Measurements from ENCODE around the gene DUS4L.

Gene DUS4L

DNA sequence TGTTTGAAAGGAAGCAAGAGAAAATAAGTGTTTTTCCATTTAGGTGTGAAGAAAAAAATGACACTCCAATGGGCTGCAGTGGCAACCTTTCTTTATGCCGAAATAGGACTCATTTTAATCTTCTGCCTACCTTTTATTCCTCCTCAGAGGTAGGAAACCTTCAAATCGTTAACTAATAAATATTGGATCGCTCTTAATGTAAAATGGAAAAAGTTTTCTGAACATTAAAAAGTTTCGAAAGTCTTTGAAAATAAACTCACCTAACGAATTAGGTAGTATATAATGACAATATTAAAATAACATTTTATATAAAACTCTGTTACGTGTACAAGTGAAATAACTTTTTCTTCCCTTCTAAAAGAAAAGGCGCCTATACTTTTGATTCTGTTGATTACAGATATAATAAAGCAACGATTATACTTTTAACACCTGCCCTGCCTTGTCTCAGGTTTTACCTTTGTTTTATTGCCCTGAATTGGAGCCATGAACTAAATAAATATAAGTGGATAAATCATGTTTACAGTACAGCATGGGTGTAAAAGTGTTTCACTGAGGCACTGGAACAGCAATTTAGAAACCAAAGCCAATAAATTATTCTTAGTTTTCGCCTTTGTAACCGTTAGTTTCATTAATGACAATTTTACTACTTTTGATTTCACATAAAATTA is 17.1 kb downstream of the DUS4L start:
- no peak for DNase-seq

DNA sequence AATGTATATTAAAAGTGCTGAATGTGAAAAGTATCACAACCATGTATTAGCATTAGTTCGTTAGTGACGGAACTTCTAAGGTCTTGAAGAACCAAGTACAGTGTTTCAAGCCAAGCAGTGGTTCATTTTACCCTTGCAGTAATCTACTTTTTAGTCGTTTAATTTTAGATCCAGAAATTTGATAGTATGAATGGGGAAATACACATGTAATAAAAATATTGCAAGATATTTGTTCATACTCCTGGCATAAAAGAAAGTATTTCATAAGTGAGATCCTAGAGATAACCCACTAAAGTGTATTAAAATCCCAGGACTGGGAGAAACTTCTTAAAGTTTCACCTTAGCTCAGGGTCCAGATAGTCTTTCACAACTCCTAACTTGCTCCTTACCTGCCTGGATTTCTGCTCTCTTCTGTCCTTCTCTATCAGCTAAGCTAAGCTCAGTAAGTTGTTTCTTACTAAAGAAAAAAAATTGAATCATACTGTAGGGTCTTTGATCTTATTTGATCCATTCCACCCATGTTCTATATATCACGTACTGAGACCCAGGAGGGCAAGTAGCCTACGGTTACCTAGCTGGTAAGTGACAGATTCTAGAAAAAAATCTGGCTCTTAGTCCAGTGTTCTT is 17.7 kb downstream of the DUS4L start:
- DNase-seq, result no peak

DNA sequence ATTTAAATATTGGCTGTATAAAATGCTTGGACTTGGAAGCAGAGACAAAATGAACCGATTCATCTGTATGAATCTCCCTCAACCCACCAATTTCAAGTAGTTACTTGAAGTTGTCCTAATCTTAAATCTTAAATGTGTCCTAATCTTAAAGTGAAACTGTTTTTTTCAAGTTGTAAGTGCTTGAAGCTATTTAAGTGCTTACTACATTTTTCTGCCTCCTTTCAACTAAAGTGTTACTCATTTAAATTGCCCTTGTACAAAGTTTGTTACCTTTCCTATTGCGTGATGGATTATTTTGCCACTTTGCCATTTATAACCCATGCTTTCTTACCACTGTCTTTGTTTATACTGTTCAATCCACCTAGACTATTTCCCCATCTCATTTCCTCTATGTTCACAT is 19.1 kb downstream of the DUS4L start:
- DNase-seq, result no peak

DNA sequence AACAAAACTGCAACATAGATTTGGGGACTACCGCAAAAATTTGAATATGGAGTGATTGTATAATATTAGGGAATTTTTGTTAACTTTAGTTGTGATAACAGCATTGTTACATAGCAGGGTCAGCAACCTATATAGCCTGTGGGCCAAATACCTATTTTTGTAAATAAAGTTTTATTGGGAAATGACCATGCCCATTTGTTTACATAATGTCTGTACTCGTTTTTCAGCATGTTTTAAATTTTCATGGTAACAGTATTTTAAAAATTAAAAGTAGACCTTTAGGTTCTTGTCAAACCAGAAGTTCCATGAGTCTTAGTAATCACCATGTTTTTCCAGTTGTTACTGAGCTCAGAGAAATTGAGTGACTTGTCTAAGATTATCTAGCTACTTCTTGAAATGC is 20.9 kb downstream of the DUS4L start:
- no peak for DNase-seq

DNA sequence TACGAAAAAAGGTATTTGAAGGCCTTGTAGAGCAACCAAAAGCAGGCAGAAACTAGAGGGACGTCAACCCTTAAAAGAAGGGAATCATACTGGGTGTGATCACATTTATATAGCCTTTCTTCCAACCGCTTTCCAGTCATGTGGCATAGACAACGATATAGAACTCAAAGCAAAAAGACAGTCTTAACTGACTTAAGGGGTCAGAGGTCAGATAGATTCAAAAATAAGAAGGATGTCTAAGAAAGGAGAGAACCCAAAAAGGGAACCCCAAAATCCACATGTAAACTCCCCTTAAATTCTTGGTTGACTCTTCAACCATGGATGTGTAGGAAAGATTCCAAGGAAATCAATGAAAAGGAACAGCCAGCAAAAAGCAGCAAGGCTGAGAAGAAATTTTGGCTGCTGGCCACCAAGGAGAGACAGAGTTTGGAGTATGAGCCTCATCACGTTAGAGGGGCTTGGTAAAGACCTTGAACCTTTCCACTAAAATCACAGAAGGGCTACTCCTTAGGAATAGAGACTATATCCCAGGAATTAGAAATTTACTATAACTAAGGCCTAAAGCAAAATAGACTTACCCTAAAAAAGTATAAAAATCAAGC is 24.9 kb downstream of the DUS4L start:
- no peak for DNase-seq

DNA sequence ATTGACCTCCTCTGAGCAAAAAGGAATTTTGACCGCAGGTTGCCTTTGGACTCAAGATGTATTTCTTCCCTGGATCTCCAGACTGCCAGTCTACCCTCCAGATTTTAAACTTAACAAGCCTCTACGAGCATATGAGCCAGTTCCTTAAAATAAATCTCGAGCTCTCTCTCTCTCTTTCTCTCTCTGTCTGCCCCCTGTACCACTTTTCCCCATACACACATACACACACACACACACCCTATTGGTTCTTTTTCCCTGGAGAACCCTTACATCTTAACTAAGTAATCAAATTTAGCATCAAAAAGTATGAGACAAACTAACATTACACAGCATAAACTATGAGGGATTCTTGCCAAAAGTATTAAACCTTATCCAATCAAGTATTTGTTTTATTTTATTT is 27.6 kb downstream of the DUS4L start:
- DNase-seq, result no peak

DNA sequence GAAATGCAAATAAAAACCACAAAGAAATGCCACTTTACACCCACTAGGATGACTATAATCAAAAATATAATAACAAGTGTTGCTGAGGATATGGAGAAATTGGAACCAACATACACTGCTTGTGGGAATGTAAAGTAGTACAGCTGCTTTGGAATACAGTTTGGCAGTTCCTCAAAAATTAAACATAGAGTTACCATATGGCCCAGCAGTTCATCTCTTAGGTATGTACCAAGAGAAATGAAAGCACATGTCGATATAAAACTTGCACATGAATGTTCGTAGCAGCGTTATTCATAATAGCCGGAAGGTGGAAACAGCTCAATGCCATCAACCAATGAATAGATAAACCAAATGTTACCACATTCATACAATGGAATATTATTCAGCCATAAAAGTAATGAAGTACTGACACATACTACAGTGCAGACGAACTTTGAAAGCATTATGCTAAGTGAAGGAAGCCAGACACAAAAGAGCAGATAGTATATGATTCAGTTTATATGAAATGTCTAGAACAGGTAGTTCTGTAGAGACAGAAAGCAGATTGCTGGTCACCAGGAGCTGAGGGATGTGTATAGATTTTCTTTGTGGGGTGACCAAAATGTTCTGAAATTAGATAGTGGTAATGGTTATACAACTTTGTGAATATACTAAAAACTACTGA is 28.7 kb downstream of the DUS4L start:
- no peak for DNase-seq

DNA sequence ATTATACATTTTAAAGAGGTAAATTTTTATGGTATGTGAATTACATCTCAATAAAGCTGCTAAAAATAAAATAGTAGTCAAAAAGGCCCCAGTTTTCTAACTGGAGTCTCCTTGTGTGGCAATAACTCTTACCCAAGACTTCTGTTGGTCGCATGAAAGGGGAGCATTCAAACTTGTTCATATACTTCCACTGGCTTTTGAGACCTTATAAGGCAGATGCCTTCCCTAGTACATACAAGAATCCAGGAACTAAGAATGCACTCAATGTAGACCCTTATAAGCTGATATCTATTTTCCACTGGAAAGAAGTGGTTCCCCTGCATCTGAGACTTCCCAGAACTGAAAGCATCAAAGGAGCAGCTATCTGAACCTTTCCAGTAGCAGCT is 29.2 kb downstream of the DUS4L start:
- no peak for DNase-seq

DNA sequence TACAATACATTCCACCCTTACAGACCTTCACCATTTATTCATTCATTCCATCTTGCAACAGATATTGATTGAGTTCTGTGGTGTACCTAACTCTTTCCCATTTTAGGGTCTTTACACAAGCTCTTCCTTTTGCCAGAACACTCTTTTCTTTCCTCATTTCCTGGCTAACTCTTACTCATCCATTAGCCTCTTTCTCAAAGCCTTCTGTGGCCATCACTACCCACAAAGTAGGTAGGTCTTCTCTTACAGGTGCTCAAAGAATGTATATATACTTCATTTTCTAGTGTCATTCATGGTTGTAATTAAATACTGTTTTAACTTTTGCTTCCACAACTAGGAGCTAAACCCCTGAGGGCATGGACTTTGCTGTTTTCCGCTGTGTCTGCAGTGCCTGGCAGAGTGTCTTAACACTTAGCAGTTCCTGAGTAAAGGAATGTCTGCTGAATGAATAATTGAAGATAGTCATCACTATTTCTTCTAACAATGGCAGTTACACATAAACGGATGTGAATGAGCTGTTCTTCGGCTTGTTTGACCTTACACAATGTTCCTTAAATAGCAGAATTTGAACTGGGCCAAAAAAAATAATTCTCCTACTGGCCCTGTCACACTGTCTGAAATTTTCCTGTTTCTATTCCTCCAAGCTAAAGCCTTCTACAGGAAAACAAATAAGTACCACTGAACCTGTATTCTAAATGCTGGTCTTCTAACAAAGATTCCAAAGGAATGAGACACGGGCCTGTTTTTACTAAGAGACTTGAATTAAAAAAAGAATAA is 31.4 kb downstream of the DUS4L start:
- DNase-seq, result no peak

DNA sequence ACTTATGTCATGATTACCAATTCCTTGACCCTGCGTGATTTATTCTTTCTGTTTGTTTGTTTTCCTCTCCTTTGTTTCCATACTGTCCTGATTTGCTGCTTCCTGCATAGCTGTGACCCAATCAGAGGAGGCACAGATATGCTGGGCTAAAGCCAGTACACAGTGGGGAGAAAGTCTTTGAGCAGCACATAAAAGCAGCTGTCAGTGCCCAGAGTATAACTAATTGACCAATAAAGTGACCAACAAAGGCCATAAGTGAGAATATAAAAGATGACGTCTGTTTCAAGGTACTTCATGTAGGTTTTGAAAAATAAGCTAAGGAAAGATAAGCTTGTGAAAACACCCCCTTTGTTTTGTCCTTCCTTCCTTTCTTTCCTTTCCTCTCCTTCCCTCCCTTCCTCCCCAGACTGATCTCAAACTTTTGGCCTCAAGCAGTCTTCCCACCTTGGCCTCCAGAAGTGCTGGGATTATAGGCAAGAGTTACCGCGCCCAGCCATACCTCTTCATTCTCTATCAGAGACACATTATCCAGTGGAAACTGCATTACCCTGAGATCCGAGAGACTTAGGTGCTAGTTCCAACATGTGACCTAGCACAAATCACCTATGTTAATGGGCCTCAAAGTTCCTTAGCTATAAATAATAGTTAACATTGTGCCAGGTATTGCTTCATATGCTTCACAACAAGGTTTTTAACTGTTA is 33.3 kb downstream of the DUS4L start:
- DNase-seq, result no peak

DNA sequence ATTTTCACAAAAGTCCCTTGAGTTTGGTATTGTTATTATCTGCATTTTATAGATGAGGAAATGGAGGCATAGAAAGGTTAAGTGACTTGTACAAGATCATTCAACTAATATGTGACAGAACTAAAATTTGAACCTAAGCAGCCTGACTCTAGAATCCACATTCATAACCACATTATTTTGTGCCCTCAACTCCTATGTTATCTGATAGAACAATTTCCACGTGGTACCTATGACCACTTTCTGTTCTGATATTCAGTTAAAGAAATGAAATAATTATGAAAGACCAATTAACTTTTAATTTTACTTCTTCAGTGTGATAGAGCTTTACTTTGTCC is 33.8 kb downstream of the DUS4L start:
- DNase-seq, result no peak

DNA sequence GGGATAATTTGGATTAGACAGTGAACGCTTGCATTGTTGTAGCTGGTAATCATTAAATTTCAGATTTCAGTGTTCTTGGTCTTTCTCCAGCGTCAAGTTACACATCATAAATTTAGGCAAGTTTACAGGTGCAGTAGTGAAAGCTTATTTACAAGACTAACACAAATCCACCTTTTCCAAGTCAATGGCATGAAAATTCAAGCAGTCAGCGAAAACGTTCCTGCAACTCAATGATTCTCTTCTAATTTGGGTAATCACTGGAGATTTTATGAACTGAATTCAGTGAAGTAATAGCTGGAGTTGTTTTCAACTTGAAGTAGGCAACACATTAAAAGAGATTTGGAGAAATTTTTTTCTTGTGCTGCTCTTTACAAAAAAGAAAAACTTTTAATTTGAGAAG is 34.2 kb downstream of the DUS4L start:
- DNase-seq, result no peak

DNA sequence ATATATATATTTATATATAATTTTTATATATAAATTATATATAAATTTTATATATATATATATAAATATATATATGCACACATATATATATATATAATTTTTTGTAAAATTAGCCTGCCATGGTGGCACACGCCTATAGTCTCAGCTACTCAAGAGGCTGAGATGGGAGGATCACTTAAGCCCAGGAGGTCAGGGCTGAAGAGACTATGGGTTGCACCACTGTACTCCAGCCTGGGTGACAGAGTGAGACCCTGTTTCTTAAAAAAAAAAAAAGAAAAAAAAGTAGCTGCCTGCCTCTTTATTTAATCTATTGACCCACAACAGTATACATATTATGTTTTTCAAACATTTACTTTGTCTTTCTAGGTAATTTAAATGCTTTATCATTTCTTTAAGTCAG is 35.5 kb downstream of the DUS4L start:
- DNase-seq, result no peak

DNA sequence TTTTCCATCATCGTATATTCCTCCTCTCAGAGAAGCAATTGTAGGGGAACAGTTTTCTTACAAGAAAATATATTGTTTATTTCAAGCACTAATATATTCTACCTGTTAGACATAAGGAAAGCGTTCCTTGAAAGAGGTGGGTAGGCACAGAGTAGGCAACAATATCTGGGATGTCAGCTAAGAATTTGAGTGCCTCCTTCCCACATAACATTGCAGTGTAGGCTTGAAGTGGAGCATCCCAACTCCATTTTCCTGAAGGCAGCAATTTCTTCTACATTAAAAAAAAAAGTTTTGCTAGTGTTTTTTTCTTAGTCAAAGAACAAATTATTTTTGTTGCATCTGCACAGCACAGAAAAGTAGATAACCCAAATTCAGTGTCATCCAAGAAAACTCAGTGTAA is 37.0 kb downstream of the DUS4L start:
- no peak for DNase-seq

DNA sequence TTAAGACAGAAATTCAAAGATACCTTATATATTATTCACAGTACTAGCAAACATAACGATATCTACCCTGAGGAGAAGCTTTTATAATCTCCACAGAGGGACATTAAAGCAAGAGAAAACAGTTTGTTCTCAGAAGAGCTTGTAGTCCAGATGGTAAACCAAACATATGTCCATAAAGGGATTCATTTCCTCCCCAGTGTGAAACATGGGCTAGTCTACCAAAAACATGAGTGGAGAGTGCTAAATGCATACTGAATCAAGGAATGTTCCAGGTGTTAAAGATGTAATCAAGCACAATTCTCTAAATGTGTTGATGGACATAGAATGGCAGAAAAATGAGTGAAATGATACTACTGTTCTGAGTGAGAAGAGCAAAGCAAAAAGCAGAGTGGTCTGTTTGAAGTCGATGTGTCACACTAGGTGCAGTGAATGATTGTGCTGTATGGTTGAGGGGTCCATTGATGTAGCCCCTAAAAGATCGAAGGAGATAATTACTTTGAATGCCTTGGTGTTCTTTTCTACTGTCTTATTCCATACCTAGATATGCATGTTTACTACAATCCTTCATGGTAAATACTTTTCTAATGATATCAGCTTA is 41.5 kb downstream of the DUS4L start:
- DNase-seq, result no peak

DNA sequence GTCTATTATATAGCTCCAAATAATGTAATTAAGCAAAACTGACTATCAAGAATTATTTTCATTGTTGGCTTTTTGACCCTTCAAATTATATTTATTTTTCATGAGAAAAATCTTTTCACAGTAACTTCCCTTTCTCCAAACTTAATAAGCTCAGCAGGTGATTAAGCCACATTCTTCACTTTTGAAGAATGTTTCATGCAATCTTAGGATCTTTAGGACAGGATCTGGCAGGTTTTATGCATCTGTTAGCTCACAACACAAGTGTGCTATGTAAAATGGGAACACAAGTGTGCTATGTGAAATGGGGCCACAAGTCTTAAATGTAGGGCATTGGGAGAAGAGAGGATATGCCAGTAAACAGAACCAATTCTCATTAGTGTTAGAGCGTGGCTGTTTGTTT is 42.5 kb downstream of the DUS4L start:
- DNase-seq, result no peak

DNA sequence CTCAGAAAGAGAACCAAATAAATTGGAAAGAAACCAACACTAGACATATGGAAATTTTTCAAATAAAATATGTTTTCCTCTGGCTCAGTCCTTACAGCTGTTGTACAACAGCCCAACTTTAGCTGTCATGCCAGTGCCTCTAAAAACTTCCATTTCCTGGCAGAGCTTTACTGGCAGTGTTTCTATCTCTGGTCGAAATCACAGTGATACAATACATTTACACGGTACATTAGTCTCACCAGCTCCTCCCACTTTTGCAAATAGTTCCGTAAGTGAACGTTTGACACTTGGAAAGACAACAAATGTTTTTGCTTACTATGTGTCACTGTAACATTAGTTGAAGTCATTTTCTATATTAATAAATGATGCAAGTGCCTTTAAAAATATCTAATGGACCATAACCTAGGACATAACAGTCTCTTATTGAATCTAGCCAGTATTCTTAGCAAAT is 46.1 kb downstream of the DUS4L start:
- DNase-seq, result no peak

DNA sequence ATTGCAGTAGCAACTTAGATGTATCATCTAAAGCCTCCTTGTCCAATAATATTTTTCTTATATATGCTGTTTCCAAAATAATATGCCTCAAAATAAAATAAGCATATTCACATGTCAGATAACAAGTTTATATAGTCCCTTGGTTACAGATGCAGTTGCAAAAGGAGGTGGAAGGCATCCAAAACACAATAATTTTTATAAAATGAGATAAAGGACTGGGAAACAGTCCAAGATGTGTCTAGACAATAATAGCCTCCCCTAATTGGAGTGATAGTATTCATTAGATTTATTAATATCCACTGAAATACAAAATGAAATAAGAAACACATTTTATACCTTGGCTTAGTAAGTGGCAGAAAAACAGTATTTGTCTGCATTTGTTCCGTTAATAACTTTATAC is 46.6 kb downstream of the DUS4L start:
- no peak for DNase-seq

DNA sequence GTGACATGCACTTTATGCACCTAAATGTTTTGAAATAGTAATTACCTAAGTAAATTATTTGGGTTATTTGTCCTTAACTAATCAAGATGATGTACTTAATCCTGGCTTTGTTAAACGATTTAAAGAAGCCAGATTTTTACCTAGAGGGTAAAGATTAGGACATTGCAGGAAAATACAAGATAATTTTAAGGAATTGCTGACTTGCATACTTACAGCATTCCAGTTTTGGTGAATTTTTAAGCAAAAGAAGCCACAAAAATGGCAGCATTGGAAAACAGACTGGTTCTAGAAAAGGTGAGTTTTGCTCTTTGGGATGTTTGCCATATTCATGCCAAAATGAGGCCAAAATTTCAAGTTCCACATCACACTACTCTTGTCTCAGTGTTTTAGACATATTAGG is 49.7 kb downstream of the DUS4L start:
- DNase-seq, result no peak

DNA sequence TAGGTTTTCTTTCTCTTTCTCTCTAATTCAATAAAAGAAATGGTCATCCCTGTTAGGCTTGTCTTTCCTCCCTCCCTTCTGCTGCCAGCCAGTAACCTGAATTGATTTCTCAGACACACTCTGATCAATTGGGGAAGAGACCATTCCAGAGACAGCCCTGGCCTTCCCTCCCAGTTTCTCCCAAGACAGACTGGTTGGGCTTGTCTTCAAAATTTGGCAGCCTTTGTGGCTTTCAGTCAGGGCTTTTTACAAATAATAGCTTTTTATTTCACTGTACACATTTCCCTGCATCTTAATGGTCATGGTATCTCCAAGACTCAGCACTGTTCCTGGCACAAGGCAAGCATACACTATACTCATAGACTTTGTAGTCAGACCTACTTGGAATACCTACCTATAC is 50.2 kb downstream of the DUS4L start:
- no peak for DNase-seq

DNA sequence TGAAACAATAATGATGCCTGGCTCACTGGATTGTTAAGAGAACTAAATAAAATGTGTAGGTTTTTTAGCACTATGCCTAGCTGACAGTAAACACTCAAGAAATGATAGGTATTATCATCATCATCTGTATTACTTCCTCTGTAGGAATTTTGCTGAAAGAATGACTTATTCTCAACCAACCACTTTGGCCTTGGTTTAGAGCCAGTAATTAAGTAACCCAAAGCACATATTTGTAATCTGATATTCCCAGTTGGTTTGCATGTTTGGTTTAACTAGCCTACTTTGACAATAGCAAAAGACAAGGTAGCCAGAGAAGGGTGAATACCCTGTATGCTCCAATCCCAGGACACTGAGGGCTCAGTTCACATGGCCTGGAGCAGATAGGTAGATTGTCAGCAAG is 50.7 kb downstream of the DUS4L start:
- DNase-seq, result no peak

DNA sequence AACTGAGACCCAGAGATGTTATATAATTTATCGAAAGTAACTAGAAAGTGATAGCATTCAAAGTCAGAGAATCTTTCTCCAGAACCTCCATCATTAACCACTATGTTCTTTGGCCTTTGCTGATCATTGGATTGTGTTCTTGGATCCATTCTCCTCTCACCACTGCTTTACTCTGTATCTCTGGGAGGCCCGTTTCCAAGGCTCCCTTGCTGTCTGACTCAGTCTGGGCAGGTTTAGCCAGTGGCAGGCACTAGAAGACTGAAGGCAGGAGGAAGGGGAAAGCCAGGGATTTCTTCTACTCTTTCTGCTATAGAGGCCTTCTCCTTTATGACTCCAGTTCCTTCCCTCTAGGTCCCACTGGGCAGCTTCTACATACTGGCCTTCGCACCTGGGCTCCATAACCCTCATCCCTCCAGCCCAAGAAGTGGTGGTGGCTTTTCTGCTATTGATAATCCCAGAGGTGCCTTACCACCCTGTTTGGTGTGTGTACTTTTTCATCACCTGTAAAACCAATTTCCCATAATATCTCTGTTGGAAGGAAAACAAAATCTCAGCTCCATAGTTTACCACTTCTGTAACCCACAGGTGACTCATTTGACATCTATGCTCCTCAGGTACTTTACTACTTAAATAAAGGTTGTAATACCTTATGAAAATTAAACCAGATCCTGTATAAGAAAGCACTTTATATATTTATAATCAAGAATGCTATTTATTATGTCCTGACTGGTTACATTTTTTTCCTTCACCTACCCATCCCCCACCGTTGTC is 52.3 kb downstream of the DUS4L start:
- no peak for DNase-seq

Data from activated CD4-positive, alpha-beta T cell treated with anti-CD3 and anti-CD28 coated beads for 1 hour (primary cell).